Mammary epithelial cell (primary cell): ENCODE data around the gene PMM1.

ENCODE experiments used
- CTCF ChIP-seq, 2 donors: IDR thresholded peaks in 1 of 2; conservative IDR thresholded peaks in 1 of 2; 2 replicates each; pipeline ENCODE4 v1.5.1; 2011 to 2012; ENCODE audit warnings: inconsistent platforms in 2 of 2, low read length in 2 of 2, mild to moderate bottlenecking in 2 of 2, control low read depth in 1 of 2, low read depth in 1 of 2; ENCODE audit not compliant: insufficient read depth in 1 of 2; ENCODE audit errors: extremely low read depth in 1 of 2
- EZH2 ChIP-seq: IDR thresholded peaks from 2 replicates; pipeline ENCODE4 v1.6.1; 2012; ENCODE audit warnings: low read length, inconsistent platforms, borderline replicate concordance

GRCh38 chr22:41548830-41549211 lies 40.8 kb downstream of the PMM1 start:
- no peak for TF ChIP-seq CTCF (conservative IDR thresholded peaks at IDR 0.05 in 1 of 2, IDR thresholded peaks at IDR 0.05 in 1 of 2; ENCODE audit: extremely low read depth in 1 of 2, insufficient read depth in 1 of 2, low read depth in 1 of 2, low read length in 2 of 2)
- no peak for TF ChIP-seq EZH2
